Head of caudate nucleus (tissue), 42 donors: ENCODE results near the gene TMEM44.
"Not testable (repeated sequence)": the region's sequence is repeated elsewhere in the genome, so short reads cannot be mapped to it uniquely, and the experiment has no call there.

Experiments
- DNase-seq, 42 donors: peaks; one replicate each; pipeline versions ENCODE4 v3.0.0 to v3.0.0-alpha.2; 2020 to 2021; ENCODE audit warnings: mixed read lengths in 7 of 42
- intact Hi-C: fragments of 100-400 bp; cut with DNase I; formaldehyde crosslinking; loops from one replicate; pipeline ENCODE4 v1.15.0; 2022

Gene TMEM44

DNA sequence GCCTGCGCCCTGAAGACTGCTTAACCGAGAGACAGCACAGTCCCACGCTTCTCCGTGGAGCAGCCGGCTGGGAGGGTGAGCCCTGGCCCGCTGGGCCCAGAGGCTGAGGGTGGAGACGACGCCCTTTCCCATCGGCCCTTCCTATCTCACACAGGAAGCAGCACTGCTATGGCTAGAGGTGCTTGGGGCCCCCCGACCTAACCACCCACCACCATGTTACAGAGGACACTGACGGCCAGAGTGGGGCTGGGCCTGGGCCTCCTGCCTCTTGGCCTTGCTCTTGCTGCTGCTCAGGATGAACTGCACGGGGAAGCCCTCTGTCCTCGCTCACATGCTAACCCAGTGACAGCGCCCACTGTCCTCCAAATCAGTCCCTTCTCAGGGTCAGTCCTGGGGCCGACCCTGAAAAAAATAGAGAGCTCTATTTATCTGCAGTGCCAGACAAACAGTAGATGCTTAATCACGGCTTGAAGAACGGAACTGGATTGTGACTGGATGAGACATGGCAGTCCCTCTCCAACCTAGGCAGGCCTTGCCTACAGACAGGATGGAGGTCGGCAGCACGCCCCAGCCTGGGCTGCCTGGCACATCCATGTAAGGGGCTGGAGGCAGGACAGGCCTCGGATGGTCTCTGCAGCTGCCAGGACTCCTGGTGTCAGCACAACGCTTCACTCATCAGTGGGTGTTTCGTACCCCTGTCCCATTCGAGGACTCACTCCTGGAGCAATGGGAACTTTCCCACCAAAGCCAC lies 14.2 kb downstream of the TMEM44 start:
- intact Hi-C loops = no loop called here
- DNase-seq = no peak

DNA sequence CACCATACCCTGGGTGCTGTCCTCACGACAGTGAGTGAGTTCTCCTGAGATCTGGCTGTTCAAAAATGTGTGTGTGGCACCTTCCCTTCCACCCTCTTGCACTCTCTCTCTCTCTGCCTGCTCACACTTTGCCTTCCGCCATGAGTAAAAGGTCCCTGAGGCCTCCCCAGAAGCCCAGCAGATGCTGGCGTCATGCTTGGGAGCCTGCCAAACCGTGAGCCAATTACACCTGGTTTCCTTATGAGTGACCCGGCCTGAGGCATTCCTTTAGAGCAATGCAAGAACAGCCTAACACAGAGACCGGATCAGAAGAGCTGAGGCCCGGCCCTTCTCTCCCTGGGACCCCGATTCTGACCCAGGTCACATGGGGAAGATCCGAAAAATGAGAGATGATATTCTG lies 15.4 kb downstream of the TMEM44 start:
- intact Hi-C loops = no loop called here
- no peak for DNase-seq

DNA sequence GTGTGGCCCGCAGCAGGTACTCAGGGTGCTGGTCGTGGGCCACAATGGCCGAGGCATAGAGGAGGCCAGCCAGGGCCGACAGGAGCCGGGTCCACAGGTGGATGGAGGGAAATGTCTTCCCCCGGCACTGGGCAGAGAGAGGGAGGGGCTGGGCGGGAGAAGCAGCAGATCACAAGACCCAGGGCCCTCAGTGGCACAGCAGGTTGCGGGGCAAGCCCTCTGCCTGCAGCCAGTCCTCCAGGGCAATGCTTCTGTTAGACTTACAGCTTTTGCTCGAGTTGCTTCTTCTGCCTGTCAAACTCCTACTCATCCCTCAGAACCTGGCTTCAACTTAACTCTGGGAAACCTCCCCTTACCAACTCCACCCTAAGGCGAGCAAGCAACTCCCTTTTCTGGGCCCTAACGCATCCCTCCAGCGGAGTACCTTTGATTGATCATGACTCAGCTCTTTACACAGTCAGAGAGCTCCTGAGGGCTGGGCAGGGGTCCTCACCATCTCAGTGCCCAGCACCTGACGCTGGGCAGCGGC lies 16.0 kb downstream of the TMEM44 start:
- DNase-seq = no peak
- intact Hi-C loops = no loop called here

DNA sequence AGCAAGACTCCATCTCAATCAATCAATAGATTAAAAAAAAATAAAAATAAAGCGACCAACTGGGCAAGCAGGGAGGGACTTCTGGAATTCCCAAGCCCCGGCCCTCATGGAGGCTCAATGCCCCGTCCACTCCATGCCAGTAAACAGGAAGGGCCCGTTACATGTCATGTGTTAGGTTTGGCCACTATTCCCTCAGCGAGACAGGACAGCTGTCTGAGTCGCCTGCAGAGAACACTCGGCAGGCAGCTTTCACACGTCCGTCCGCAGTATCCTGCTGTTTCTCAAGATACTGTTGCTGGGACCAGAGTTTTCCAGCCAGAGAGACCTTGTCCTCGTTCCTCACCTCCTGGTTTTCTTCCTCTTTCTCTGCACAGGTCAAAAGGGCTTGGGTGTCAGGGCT lies 18.0 kb downstream of the TMEM44 start:
- intact Hi-C loops = no loop called here
- DNase-seq = no peak

DNA sequence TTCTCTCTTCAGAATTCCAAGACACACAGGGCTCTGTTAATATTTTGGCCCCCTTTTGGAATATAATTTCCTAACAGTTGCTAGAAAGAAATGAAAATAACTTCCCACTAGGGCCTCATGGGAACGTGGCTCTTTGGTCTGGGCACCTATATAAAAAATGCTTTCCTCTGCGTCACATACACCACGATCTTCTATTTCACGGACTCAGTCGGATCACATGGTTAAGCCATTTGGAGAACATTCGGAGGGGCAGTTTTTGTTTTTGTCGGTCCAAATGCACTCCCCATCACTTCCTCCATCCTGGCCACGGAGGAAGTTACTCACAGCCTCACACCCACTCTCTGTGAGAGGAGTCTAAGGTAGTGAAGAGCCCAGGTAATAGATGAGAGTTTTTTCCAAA lies 21.0 kb downstream of the TMEM44 start:
- intact Hi-C loops = no loop called here
- DNase-seq = peak in 1 of 42 donors; percentile 8

DNA sequence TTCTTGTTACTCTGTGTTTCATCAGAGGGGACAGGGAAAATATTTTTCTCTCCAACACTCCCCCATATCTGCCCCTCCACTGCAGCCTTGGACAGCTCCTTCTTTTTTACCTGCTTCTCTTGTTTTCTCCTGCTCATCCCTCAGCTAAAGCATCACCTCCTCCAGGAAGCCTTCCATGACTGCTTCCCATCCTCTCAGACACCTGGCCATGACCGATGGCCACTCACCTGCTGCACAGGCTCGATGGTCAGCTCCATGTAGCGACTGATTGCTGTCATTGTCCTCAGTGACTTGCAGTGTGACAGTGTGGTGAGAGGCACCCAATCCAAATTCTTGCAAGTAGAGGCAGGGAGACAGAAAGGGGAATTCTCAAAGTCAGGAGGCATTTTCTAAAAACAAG lies 22.5 kb downstream of the TMEM44 start:
- intact Hi-C loops = no loop called here
- DNase-seq = no peak

DNA sequence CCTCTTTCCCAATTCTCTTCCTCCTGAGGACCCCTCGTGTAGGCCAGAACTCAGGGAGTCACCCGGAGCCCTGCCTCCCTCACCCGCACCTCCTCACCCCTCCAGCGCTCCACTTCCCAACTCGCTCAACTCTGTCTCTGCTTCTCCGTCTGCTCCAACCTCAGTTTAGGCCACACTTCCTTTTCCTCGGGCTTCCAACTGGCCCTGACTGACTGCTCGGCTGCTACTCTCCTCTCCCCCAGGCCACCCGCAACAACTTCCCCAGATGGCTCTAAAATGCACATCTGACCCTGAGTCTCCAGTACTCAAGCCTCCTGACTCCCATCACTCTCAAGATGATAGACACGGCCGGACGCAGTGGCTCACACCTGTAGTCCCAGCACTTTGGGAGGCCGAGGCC lies 23.6 kb downstream of the TMEM44 start:
- peak in 1 of 42 donors; percentile 34 for DNase-seq
- intact Hi-C loops = no loop called here

DNA sequence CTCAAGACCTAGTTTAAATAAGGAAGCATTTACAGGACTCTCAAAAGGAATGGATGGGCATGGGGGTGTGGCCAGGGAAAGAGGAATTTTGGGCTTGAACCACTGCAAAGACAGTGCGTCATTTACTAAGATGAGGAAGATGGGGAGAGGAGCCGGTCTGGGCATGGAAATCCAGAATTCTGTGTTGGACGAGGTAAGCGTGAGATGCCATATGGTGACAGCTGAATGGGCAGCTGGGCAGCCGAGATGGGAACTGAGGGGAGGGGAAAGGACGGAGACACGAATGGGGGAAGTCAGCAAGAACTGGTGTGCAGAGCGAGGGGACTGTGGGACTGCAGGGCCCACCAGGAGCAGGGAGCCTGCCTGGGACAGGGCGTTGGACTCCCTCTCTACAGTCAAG lies 24.2 kb downstream of the TMEM44 start:
- DNase-seq = no peak
- intact Hi-C loops = no loop called here

DNA sequence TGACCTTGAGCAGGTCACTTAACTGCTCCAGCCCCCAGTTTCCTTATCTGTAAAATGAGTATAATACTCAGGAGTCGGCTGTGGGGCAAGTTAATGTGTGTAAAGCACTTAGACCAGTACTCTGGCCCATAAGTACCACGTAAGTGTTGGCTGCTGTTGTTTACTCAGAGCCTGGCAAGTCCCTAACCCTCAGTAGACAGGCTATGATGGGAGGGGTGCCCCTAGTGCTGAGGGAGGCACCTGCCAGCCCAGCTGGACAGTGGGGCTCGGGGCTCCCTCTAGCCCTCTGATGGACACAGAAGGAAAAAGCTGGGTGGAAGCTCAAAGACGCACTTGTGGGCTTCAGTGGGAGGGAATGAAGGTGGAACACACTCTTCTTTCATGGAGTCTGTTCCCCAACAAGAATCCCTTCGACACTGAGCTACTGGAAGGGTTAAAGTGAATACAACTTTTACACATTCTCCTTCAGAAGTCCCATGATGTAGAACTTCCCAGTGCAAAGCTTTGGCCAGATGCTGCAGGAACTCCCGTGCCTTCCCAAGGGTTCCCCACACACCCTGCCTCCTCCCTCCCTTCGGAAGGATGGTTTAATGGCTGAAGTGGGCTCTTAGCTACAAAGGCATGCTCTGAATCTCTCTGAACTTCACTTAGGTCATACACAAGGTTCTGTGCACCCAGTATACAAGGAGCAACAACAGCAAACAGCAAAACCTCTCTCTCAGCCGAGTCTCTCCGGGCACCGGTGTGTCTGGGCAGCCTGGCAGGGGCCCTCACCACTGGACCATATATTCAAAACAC lies 25.4 kb downstream of the TMEM44 start:
- DNase-seq = no peak
- intact Hi-C loops = no loop called here

DNA sequence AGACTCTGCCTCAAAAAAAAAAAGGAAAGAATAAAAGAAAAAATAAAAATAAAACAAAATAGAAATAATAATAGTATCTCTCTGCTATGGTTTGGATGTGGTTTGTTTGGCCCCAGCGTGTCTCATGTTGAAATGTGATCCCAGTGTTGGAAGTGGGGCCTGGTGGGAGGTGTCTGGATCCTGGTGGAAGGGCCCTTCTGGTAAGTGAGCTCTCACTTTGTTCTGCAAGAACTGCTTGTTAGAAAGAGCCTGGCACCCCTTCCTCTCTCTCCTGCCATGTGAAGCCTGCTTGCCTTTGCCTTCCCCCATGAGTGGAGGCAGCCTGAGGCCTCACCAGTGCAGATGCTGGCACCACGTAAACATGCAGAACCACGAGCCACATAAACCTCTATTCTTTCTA lies 26.3 kb downstream of the TMEM44 start:
- DNase-seq = no peak
- intact Hi-C loops = no loop called here

DNA sequence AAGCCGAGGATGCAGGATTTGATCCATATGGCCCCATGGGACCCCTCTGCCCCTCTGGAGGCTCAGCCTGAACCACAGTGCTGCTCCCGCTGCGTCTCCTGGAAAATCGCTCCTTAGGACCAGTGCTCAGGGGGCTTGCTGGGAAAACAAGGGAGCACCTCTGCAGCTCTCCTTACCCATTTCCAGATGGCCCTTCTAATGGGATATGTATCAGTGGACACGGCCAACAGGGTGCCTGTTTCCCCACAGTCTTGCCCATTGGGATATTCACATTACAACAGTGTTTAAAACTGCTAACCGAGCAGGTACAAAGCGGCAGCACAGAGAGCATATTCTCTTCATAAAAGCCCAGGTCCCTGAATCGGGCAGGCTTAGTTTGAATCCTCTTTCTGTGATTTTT lies 27.1 kb downstream of the TMEM44 start:
- DNase-seq = no peak
- intact Hi-C loops = no loop called here

DNA sequence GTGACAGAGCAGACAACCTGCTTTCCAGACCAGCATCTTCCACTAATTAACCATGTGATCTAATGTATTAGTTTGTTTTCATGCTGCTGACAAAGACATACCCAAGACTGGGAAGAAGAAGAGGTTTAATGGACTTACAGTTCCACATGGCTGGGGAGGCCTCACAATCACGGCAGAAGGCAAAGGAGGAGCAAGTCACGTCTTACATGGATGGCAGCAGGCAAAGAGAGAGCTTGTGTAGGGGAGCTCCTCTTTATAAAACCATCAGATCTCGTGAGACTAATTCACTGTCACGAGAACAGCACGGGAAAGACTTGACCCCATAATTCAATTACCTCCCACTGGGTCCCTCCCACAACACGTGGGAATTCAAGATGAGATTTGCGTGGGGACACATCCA lies 27.9 kb downstream of the TMEM44 start:
- intact Hi-C loops, DNase-seq: not testable (repeated sequence)

DNA sequence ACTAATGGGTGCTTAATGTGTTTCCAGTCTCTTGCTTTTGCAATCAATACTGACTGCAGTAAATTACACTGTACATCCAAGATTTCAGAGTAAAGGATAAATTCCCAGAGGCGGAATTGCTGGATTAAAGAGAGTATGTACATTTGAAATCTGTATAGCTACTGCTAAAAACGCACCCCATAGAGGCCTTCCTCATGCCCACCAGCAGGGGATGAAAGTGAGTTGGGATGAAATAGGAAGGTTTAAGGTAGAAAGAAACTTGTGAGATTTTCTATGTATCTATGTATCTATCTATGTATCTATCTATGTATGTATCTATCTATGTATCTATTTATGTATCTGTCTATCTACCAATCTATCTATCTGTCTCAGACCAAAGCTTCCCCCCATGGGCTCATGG lies 28.4 kb downstream of the TMEM44 start:
- no peak for DNase-seq
- intact Hi-C loops = no loop called here

DNA sequence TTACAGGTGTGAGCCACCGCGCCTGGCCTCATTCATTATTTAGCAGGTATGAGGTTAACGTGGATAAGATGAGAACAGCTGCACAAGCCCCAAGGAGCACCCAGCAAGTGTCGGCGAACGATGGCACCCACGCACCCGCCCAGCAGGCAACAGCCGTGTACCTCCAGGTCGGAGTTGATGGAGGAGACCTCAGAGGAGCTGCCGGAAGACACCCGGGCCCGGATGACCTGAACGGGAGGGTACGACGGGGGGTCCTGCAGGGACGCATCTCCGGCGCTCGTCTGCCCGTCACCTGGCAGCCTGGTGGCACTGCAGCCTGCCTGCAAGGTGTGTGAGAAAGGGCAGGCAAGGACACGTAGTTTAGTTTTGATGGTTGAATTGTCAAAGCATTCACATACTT lies 29.1 kb downstream of the TMEM44 start:
- intact Hi-C loops = no loop called here
- DNase-seq = peak in 2 of 42 donors; percentile 25 to 60

DNA sequence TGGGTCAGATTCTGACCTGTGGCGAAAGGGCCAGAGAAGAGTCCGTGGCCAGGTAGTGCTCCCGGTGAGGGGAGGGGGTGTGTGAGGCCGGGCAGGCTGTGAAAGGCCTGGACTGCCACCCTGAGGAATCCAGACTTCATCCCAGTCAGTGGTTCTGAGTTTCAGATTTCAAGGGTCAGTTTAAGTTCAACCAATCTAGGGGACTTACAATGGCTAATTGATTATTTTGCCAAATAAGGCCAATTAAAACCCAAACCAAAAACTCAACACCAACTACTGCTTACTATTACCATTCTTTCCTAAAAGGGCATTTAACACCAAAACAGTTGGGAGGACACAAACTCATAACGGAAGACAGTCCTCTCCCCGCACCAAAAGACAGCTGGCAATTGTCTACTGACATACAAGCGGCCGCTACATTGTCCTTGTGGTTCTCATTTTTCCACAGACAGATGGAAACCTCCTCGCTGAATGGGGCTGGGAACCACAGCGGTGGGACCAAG lies 30.5 kb downstream of the TMEM44 start:
- intact Hi-C loops = no loop called here
- no peak for DNase-seq

DNA sequence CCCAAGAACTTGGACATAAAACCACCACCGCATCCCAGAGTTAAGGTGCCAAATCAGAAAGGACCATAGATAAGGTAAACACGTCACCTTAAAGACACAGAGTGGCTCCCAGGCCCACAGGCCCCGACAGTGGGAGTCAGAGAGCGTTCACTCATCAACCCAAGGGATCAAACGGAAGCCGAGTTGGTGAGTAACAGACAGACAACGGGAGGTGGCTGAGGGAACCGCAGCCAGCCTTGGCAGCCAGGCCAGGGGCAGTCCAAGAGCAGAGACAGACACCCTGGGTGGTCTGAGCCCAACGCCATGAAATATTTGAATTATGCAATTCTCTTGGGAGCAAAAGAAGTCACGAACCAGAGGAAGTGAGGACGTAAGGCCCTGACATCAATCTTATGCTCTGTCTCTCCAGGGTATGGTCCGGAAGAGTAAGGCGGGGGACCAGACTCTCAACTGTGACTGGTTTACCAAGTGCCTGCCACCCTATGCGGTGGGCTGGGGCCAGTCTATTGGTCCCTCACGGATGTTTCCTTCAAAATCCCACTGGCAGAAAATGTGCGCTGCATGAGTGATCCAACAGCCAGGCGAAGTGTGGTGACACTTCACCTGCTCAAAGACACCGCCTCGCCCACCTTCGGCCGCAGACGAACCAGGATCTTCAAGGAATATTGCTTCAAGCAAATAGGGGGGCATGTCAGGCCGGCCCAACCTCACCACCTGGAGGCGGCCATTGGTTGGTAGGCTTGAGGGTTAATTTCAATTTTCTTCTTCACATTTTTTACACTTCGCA lies 34.3 kb downstream of the TMEM44 start:
- DNase-seq = no peak
- intact Hi-C loops = loop anchor here (10.0 kb wide), 1 partner anchor 264 kb away; no protein-coding TSS in a partner anchor

DNA sequence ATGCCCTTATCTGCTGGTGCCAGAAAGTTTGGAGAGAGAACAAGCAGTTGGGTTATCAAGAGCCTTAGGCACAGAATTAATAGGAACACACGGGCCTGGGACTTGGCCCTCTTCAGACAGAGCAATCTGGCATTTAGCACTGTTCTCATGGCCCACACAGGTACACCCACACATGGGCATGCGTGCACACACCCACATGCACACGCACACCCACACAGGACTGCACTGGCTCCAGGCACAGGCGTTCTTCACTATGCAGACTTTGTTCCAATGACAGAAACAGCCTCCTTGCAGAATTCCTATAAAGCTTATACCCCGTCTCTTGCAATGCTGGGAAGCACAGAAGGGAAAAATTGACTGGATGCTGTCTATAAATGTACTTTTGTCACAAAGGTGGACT lies 36.3 kb downstream of the TMEM44 start:
- intact Hi-C loops = loop anchor here (10.0 kb wide), 1 partner anchor 262 kb away; no protein-coding TSS in a partner anchor
- peak in 30 of 42 donors; percentile 26 to 80 (median 52) for DNase-seq

DNA sequence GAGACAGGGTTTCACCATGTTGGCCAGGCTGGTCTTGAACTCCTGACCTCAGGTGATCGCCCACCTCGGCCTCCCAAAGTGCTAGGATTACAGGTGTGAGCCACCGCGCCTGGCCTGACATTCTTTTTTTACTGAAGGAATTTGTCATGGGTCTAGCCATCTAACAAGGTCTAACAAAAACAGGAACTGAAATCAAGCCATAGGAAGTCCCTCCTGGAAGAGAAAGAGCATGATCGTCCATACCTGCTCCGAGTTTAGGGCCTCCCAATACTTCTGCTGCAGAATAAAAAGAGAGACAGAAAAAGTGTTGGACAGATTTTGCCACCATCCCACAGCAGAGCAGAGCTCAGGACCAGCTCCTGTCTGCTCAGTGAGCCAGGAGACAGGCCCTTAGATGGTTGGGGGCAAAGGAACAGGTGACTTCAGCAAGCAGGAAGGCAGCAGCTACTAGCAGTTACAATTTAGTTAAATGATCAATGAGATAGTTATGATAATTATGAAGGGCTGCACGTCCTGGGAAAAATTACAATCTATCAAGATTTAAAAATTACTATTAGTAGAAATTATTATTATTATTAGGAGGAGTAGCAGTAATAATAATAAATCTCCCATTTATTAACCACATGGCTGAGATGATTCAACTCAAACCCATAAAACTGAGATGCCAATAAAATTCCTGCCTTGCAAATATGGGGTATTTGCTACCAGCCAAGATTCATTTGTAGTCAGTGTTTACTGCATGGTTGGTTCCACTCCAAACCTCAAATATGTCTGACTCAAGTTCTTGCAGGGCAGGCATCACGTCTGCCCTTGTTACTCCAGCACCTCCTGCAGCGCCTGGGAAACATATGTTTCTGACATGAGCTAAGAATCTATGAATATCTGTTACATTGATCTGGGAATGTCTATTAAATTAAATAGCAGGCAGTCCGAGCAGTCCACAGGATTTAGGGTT lies 40.1 kb downstream of the TMEM44 start:
- intact Hi-C loops = loop anchor here (10.0 kb wide), 1 partner anchor 258 kb away; no protein-coding TSS in a partner anchor
- DNase-seq = no peak
